Measurements from ENCODE around the gene PDHB. TPM values are rescaled to one million over a fixed set of nuclear protein-coding genes. Genes with fewer than 3 reads are reported as not detected.
A peak's percentile ranks its signal among the peaks of the same experiment; 100 is the strongest.

PDHB gene
- total and polyA plus RNA-seq, 2 of the 13 experiments (the other 11 are each of a cell fraction or from before 2014, with no cell fraction given), result 108 to 153 TPM

- TF ChIP-seq DMTF1 (CRISPR knock-in tag; IDR thresholded peaks at IDR 0.05), result no peak
- no peak for TF ChIP-seq ZNF101 (CRISPR knock-in tag; IDR thresholded peaks at IDR 0.05; ENCODE audit: borderline replicate concordance, low read depth)
- TF ChIP-seq ZNF670 (CRISPR knock-in tag; IDR thresholded peaks at IDR 0.05; ENCODE audit: borderline replicate concordance), result no peak
- TF ChIP-seq ZNF207 (IDR thresholded peaks at IDR 0.05; ENCODE audit: borderline replicate concordance), result no peak
- TF ChIP-seq ZBED4 (CRISPR knock-in tag; IDR thresholded peaks at IDR 0.05; ENCODE audit: borderline replicate concordance), result no peak
- no peak for TF ChIP-seq AHDC1 (CRISPR knock-in tag; IDR thresholded peaks at IDR 0.05; ENCODE audit: borderline replicate concordance)
- no peak for TF ChIP-seq AGO1 (IDR thresholded peaks at IDR 0.05; ENCODE audit: low read depth, low read length, poor library complexity, severe bottlenecking)
- TF ChIP-seq ARNT2 (CRISPR knock-in tag; IDR thresholded peaks at IDR 0.05; ENCODE audit: low read depth), result no peak
- TF ChIP-seq MED13 (CRISPR knock-in tag; IDR thresholded peaks at IDR 0.05), result no peak
- no peak for TF ChIP-seq ZNF761 (CRISPR knock-in tag; conservative IDR thresholded peaks at IDR 0.05)
- TF ChIP-seq AFF4 (CRISPR knock-in tag; IDR thresholded peaks at IDR 0.05), result no peak
- TF ChIP-seq ETV5 (CRISPR knock-in tag; IDR thresholded peaks at IDR 0.05; ENCODE audit: borderline replicate concordance), result peak; percentile 65; the same call in 1 of the 2 replicates
- 0 out of 2 replicates have a peak, but pooled peaks have one; percentile 8 for TF ChIP-seq NFIC (IDR thresholded peaks at IDR 0.05; ENCODE audit: low read length)
Observed at GRCh38 chr3:58474348-58474911, 40.8 kb upstream of the PDHB start (continued).

Measured in HepG2 (cell line).